HL-60 (cell line): Measurements from ENCODE around the gene EYS.

Experiments
- DNase-seq, 2 experiments: peaks; one replicate each; pipeline ENCODE4 v3.0.0-alpha.2; 2010 to 2020; ENCODE audit warnings: low read depth in 1 of 2, low spot score in 1 of 2
- H3K27ac ChIP-seq: fragments of 250-450 bp; sonication (Bioruptor Pico); replicated peaks from 2 replicates; pipeline ENCODE4 v1.5.1; 2020; ENCODE audit warnings: mild to moderate bottlenecking, moderate library complexity
- H3K27me3 ChIP-seq: fragments of 250-450 bp; sonication (Bioruptor Pico); 2 replicates; pipeline ENCODE4 v1.5.1; 2021; ENCODE audit warnings: mild to moderate bottlenecking, moderate library complexity; ENCODE audit not compliant: insufficient read depth, poor library complexity, severe bottlenecking
- H3K4me3 ChIP-seq: replicated peaks from 2 replicates; pipeline ENCODE4 v1.5.1; 2011; ENCODE audit warnings: mild to moderate bottlenecking, control low read depth, low read length; ENCODE audit not compliant: insufficient read depth
- CTCF ChIP-seq: IDR thresholded peaks from one replicate; pipeline ENCODE4 v1.5.1; 2011; ENCODE audit warnings: low read length, control low read depth, inconsistent platforms; ENCODE audit not compliant: insufficient read depth
- GABPA ChIP-seq: IDR thresholded peaks from 2 replicates; pipeline ENCODE4 v1.6.1; 2012; ENCODE audit warnings: low read depth
- POLR2AphosphoS5 ChIP-seq: IDR thresholded peaks from 2 replicates; pipeline ENCODE4 v1.6.1; 2012; ENCODE audit warnings: low read depth
- REST ChIP-seq: IDR thresholded peaks from 2 replicates; pipeline ENCODE4 v1.6.1; 2012; ENCODE audit warnings: low read depth; ENCODE audit not compliant: insufficient replicate concordance
- SPI1 ChIP-seq: IDR thresholded peaks from 2 replicates; pipeline ENCODE4 v1.6.1; 2012; ENCODE audit warnings: low read depth, mild to moderate bottlenecking, borderline replicate concordance

The EYS gene

GRCh38 chr6:64221776-64222175, 1485.2 kb downstream of the EYS start:
- no peak overlapping the region for H3K4me3 ChIP-seq
- no peak overlapping the region for H3K27ac ChIP-seq

GRCh38 chr6:64220801-64221200, 1486.2 kb downstream of the EYS start:
- no peak for TF ChIP-seq POLR2AphosphoS5
- TF ChIP-seq CTCF = no peak
- TF ChIP-seq SPI1 = no peak
- TF ChIP-seq GABPA = no peak
- H3K27ac ChIP-seq = no peak overlapping the region
- no peak overlapping the region for H3K4me3 ChIP-seq
- no peak for DNase-seq
- no peaks in the 10 kb centered on the region for H3K27me3 ChIP-seq

More at GRCh38 chr6:64221776-64222175, 1485.2 kb downstream of the EYS start:
- no peaks in the 10 kb centered on the region for H3K27me3 ChIP-seq
- no peak for DNase-seq
- TF ChIP-seq REST = no peak
- no peak for TF ChIP-seq POLR2AphosphoS5

- no peak overlapping the region for H3K4me3 ChIP-seq
- no peak overlapping the region for H3K27ac ChIP-seq
- no peak for DNase-seq
- TF ChIP-seq POLR2AphosphoS5 = no peak
- no peak for TF ChIP-seq REST
- TF ChIP-seq CTCF = no peak
- no peak for TF ChIP-seq GABPA
- TF ChIP-seq SPI1 = no peak
- H3K27me3 ChIP-seq = no peaks in the 10 kb centered on the region
Observed at GRCh38 chr6:64217721-64218620, 1489.1 kb downstream of the EYS start.

GRCh38 chr6:64214373-64214772, 1492.7 kb downstream of the EYS start:
- DNase-seq = no peak

More at GRCh38 chr6:64214373-64214772, 1492.7 kb downstream of the EYS start:
- no peak overlapping the region for H3K27ac ChIP-seq
- TF ChIP-seq POLR2AphosphoS5 (no peak), REST (no peak), SPI1 (no peak), GABPA (no peak), CTCF (no peak)
- H3K4me3 ChIP-seq = no peak overlapping the region
- H3K27me3 ChIP-seq = no peaks in the 10 kb centered on the region
